Measurements from ENCODE around the gene BAIAP2.

The BAIAP2 gene

DNA sequence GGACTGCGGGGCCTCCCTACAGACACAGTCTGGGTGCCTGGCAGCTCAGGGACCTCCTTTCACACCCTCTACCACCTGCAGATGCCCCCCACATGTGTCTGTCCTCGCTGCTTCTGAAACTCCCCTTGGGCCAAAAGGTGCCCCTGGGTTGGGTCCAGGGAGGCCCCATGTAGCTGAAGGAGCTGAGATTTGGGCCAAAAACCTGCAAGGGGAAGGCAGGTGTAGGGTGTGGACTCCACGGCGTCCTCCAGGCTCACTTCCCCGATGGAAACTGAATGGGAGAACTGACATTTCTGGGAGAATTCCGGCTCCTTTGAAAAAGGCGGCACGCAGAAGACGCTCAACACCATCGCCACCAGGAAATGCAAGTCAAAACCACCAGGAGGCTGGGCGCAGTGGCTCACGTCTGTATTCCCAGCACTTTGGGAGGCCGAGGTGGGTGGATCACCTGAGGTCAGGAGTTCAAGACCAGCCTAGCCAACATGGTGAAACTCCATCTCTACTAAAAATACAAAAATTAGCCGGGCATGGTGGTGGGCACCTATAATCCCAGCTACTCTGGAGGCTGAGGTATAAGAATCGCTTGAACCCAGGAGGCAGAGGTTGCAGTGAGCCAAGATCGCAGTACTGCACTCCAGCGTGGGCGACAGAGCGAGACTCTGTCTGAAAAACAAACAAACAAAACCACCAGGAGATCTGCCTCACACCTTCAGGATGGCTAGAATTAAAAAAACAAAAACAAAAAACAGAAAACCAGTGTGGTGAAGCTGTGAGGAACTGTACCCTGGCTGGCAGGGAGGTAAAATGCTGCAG lies 13.2 kb upstream of the BAIAP2 start:
- Histone ChIP-seq H3K9me3 (ENCODE audit: control insufficient read depth in 5 of 5, low read length in 5 of 5) (no peaks in the 10 kb centered on the region), H3K27ac (ENCODE audit: low read depth, low read length) (no peak overlapping the region), H3K4me3 (ENCODE audit: low read depth in 1 of 5, low read length in 5 of 5) (no peak overlapping the region), H3K27me3 (ENCODE audit: control insufficient read depth in 5 of 5, insufficient read depth in 4 of 5, low read length in 5 of 5) (peaks cover 0 to 11% (median 8%) of the 10 kb centered on the region in 5 donors), H3K36me3 (ENCODE audit: control insufficient read depth in 5 of 5, insufficient read depth in 5 of 5, low read length in 5 of 5) (no peaks in the 10 kb centered on the region), H3K9ac (ENCODE audit: low read length in 5 of 5) (no peak overlapping the region), H3K4me1 (ENCODE audit: control insufficient read depth in 5 of 5, insufficient read depth in 5 of 5, low read length in 5 of 5) (peaks cover 2 to 51% (median 38%) of the 10 kb centered on the region in 5 donors)

DNA sequence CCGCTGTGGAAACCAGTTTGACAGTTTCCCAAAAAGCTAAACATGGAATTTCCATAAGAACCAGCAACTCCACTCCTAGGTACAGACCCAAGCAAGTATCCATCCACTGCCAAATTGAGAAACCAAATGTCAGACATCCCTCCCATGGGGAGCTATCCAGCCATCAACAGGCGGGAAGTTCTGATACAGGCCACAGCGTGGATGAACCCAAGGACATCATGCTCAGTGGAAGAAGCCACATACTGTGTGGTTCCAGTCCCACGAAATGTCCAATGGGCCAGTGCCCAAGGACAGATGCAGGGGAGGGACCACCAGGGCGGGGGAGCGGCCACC lies 12.6 kb upstream of the BAIAP2 start:
- Histone ChIP-seq H3K4me3 (ENCODE audit: low read depth in 1 of 5, low read length in 5 of 5) (no peak overlapping the region), H3K27me3 (ENCODE audit: control insufficient read depth in 5 of 5, insufficient read depth in 4 of 5, low read length in 5 of 5) (peaks cover 0 to 14% (median 8%) of the 10 kb centered on the region in 5 donors), H3K9me3 (ENCODE audit: control insufficient read depth in 5 of 5, low read length in 5 of 5) (no peaks in the 10 kb centered on the region), H3K36me3 (ENCODE audit: control insufficient read depth in 5 of 5, insufficient read depth in 5 of 5, low read length in 5 of 5) (no peaks in the 10 kb centered on the region), H3K4me1 (ENCODE audit: control insufficient read depth in 5 of 5, insufficient read depth in 5 of 5, low read length in 5 of 5) (peaks cover 2 to 54% (median 40%) of the 10 kb centered on the region in 5 donors), H3K9ac (ENCODE audit: low read length in 5 of 5) (no peak overlapping the region), H3K27ac (ENCODE audit: low read depth, low read length) (no peak overlapping the region)

DNA sequence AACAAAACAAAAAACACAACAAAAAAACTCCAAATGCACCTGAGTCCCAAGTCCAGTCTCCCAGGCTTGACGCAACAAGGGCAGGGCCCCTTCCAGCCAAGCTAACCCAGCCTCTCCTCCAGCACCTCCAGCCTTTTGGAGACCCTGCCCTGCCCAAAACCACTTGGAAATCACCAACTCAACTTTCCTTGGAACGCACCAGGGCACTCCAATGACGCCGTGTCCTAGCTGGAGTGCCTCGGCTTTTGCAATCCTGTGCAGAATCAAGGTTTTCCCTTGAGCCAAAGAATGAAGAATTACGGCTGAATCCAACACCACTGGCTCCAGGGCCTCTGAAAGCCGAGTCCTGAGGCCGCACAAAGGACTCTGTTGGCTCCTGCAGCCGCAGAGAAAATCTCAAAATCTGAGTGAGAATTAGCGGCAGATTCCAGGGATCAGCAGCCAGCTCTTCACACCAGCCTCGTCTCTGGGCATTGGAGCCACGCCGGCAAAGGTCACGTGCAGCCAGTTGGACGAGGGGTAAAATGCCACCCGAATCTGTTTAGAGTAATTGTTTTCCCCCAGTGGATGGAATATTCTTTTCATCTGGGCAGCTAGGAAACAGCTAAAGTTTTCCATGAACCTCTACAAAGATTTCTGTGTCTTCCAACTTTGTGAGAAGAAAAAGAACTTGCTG lies 9.7 kb upstream of the BAIAP2 start:
- H3K4me3 ChIP-seq (ENCODE audit: low read depth in 1 of 5, low read length in 5 of 5), result no peak overlapping the region
- H3K36me3 ChIP-seq (ENCODE audit: control insufficient read depth in 5 of 5, insufficient read depth in 5 of 5, low read length in 5 of 5), result no peaks in the 10 kb centered on the region
- peaks cover 0 to 42% (median 30%) of the 10 kb centered on the region in 5 donors for H3K4me1 ChIP-seq (ENCODE audit: control insufficient read depth in 5 of 5, insufficient read depth in 5 of 5, low read length in 5 of 5)
- no peak overlapping the region for H3K27ac ChIP-seq (ENCODE audit: low read depth, low read length)
- no peaks in the 10 kb centered on the region for H3K9me3 ChIP-seq (ENCODE audit: control insufficient read depth in 5 of 5, low read length in 5 of 5)
- peaks cover 14 to 31% (median 25%) of the 10 kb centered on the region in 5 donors for H3K27me3 ChIP-seq (ENCODE audit: control insufficient read depth in 5 of 5, insufficient read depth in 4 of 5, low read length in 5 of 5)
- no peak overlapping the region for H3K9ac ChIP-seq (ENCODE audit: low read length in 5 of 5)

DNA sequence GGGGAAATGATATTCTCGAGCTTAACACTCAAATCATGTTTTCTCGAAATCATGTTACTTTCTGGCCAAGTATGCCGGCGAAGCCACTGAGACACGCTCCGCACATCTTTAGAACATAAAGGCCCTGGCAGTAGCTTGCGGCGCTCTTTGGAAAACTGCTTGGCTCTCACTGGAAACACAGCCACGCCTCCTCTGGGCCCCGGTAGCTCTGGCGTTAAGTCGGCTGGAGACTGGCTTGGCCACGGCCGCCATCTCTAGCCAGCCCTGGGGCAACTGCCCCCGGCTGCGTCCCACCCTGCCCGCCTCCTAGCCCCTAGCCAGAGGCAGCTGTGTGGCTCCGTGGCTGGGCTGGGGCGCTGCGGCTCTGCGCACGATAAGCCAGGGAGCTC lies 9.2 kb upstream of the BAIAP2 start:
- H3K9ac ChIP-seq (ENCODE audit: low read length in 5 of 5), result no peak overlapping the region
- H3K36me3 ChIP-seq (ENCODE audit: control insufficient read depth in 5 of 5, insufficient read depth in 5 of 5, low read length in 5 of 5), result no peaks in the 10 kb centered on the region
- peak overlapping the region in 2 of 5 donors; percentile 8 to 44 for H3K4me3 ChIP-seq (ENCODE audit: low read depth in 1 of 5, low read length in 5 of 5)
- peaks cover 14 to 31% (median 24%) of the 10 kb centered on the region in 5 donors for H3K27me3 ChIP-seq (ENCODE audit: control insufficient read depth in 5 of 5, insufficient read depth in 4 of 5, low read length in 5 of 5)
- no peak overlapping the region for H3K27ac ChIP-seq (ENCODE audit: low read depth, low read length)
- peaks cover 0 to 39% (median 29%) of the 10 kb centered on the region in 5 donors for H3K4me1 ChIP-seq (ENCODE audit: control insufficient read depth in 5 of 5, insufficient read depth in 5 of 5, low read length in 5 of 5)
- no peaks in the 10 kb centered on the region for H3K9me3 ChIP-seq (ENCODE audit: control insufficient read depth in 5 of 5, low read length in 5 of 5)

DNA sequence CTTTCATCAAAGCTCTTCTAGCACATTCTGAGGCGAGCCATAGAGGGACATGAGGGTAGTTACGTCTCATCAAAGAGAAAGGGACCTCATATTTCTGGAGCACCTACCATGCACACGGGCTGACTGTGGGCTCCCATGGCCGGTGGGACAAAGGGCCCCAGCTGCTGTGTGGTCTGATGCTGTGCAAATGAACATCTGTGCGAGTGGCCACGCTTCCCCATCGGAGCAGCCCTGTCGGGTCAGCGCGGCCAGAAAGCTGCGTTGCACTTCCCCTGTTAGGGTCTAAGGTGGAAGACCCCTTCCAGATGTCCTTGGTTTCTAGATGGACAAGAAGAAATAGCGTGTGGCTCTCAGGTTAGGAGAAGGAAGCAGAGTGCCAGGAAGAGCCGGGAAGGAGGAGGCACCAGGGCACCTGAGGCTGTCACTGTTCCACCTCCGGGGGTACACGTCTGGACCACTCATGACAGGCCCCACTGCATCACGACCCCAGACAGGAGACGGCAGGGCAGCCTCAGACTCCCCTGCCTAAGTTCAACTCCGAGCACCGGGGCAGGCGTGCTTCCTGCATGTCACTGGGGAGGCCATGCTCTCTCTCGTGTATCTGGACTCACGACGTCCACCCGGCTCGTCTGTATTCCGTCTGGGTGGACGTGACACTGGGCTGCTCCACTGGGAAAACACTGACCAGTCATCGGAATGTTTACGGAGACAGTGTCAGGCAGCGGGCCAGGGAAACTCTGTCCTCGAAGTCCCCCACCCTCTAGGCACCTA lies 8.5 kb upstream of the BAIAP2 start:
- Histone ChIP-seq H3K4me1 (ENCODE audit: control insufficient read depth in 5 of 5, insufficient read depth in 5 of 5, low read length in 5 of 5) (peaks cover 0 to 36% (median 22%) of the 10 kb centered on the region in 5 donors), H3K9me3 (ENCODE audit: control insufficient read depth in 5 of 5, low read length in 5 of 5) (no peaks in the 10 kb centered on the region), H3K9ac (ENCODE audit: low read length in 5 of 5) (no peak overlapping the region), H3K4me3 (ENCODE audit: low read depth in 1 of 5, low read length in 5 of 5) (peak overlapping the region in 2 of 5 donors; percentile 8 to 44), H3K27me3 (ENCODE audit: control insufficient read depth in 5 of 5, insufficient read depth in 4 of 5, low read length in 5 of 5) (peaks cover 14 to 31% (median 19%) of the 10 kb centered on the region in 5 donors), H3K27ac (ENCODE audit: low read depth, low read length) (no peak overlapping the region), H3K36me3 (ENCODE audit: control insufficient read depth in 5 of 5, insufficient read depth in 5 of 5, low read length in 5 of 5) (no peaks in the 10 kb centered on the region)

DNA sequence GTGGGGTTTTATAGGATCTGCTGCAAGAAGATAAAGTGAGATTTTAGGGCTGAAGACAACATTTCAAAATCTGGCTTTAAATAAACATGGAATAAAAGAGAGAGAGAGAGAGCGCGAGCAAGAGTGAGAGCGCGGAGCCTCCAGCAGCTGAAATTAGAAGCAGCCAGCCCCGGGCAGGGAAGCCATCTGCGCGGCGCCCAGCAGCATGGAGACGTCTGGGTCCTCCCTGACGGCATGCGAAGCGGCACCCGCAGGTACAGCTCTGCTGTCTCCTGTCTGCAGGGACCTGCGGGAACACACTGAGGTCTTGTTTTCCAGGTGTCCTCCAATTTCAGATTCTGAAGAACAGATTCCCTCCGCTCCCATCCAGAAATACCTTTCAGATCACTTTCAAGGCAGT lies 7.9 kb upstream of the BAIAP2 start:
- no peaks in the 10 kb centered on the region for H3K36me3 ChIP-seq (ENCODE audit: control insufficient read depth in 5 of 5, insufficient read depth in 5 of 5, low read length in 5 of 5)
- peaks cover 14 to 31% (median 19%) of the 10 kb centered on the region in 5 donors for H3K27me3 ChIP-seq (ENCODE audit: control insufficient read depth in 5 of 5, insufficient read depth in 4 of 5, low read length in 5 of 5)
- H3K27ac ChIP-seq (ENCODE audit: low read depth, low read length), result no peak overlapping the region
- H3K9ac ChIP-seq (ENCODE audit: low read length in 5 of 5), result no peak overlapping the region
- H3K4me3 ChIP-seq (ENCODE audit: low read depth in 1 of 5, low read length in 5 of 5), result no peak overlapping the region
- H3K4me1 ChIP-seq (ENCODE audit: control insufficient read depth in 5 of 5, insufficient read depth in 5 of 5, low read length in 5 of 5), result peaks cover 0 to 41% (median 25%) of the 10 kb centered on the region in 5 donors
- H3K9me3 ChIP-seq (ENCODE audit: control insufficient read depth in 5 of 5, low read length in 5 of 5), result no peaks in the 10 kb centered on the region

DNA sequence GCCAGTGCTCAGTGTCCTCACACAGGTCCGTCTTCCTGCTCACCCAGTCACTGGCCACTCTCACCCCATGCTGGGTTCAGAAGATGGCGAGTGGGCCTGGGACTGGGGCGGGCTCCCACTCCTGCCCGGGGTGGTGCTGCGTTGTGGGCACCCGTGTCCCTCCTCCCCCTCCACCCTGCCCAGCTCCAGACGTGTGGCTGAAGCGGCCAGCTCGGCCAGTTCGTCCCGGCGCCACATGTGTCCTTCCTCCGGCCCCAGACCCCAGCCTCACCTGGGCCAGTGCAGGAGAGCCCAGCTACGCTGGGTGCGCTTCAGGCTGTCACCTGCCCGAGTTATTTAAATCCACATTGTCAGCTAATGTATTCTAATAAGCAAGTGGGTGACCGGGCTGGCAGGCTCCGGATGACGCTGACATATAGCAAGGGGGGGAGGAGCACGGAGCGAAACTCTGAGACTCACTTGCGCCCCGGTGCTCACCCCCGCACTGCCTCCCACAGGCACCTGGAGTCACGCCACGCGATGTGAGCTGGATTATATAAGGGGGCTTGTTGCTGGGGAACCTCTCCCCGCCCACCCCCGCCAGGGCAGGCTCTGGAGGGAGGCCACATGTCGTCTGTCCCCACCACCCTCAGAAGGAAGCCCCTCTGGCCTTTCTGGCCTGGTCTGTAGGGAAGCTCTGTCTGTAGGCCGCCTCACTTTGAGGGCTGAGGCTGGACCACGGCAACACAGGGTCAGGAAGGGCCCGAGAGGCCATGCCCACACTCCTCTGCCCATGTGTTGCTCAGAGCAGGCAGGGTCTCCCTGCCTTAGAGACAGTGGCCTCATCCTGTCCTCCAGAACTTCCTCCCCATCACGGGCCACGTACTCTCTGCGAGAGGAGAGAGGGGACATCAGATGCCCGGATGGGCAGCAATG lies 7.1 kb upstream of the BAIAP2 start:
- no peak overlapping the region for H3K4me3 ChIP-seq (ENCODE audit: low read depth in 1 of 5, low read length in 5 of 5)

DNA sequence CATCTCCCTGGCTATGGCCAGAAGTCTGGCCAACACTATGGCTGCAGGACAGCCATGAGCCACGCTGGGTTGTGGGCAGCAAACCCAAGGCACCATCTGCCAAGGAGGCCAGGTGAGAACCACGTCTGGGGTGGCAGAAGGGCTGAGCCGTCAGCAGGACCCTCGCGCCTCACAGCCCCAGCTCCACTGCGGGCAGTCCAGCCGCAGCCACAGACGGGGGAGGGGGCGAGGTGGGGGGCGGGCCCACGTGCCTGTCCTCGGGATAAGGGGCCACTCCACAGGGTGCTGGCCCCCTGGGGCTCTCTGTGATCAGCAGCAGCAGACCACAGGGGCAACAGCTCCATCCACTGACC lies 6.5 kb upstream of the BAIAP2 start:
- H3K4me1 ChIP-seq (ENCODE audit: control insufficient read depth in 5 of 5, insufficient read depth in 5 of 5, low read length in 5 of 5), result peaks cover 0 to 53% (median 38%) of the 10 kb centered on the region in 5 donors
- no peak overlapping the region for H3K9ac ChIP-seq (ENCODE audit: low read length in 5 of 5)

More for the DNA sequence above, 7.1 kb upstream of the BAIAP2 start:
- no peaks in the 10 kb centered on the region for H3K9me3 ChIP-seq (ENCODE audit: control insufficient read depth in 5 of 5, low read length in 5 of 5)
- no peak overlapping the region for H3K27ac ChIP-seq (ENCODE audit: low read depth, low read length)
- no peaks in the 10 kb centered on the region for H3K36me3 ChIP-seq (ENCODE audit: control insufficient read depth in 5 of 5, insufficient read depth in 5 of 5, low read length in 5 of 5)
- H3K27me3 ChIP-seq (ENCODE audit: control insufficient read depth in 5 of 5, insufficient read depth in 4 of 5, low read length in 5 of 5), result peaks cover 14 to 33% (median 19%) of the 10 kb centered on the region in 5 donors
- no peak overlapping the region for H3K9ac ChIP-seq (ENCODE audit: low read length in 5 of 5)
- H3K4me1 ChIP-seq (ENCODE audit: control insufficient read depth in 5 of 5, insufficient read depth in 5 of 5, low read length in 5 of 5), result peaks cover 0 to 49% (median 32%) of the 10 kb centered on the region in 5 donors

DNA sequence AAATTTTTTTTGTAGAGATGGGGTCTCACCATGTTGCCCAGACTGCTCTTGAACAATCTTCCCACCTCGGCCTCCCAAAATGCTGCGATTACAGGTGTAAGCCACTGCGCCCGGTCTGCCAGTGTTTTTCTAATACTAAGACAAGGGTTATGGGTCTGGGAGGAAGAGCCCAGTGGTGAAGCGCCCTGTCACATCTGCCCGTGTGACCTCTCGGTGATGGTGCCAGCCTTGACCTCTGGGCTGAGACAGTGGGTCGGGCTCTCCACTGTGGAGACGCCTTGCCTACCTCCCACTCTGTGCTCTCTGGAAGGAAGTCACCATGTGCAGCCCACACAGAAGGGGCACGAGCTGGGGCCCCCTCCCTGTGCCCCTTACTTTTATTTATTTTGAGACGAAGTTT lies 5.1 kb upstream of the BAIAP2 start:
- H3K27me3 ChIP-seq (ENCODE audit: control insufficient read depth in 5 of 5, insufficient read depth in 4 of 5, low read length in 5 of 5), result peaks cover 14 to 30% (median 17%) of the 10 kb centered on the region in 5 donors
- no peak overlapping the region for H3K9ac ChIP-seq (ENCODE audit: low read length in 5 of 5)
- no peak overlapping the region for H3K4me3 ChIP-seq (ENCODE audit: low read depth in 1 of 5, low read length in 5 of 5)
- H3K27ac ChIP-seq (ENCODE audit: low read depth, low read length), result no peak overlapping the region
- no peaks in the 10 kb centered on the region for H3K9me3 ChIP-seq (ENCODE audit: control insufficient read depth in 5 of 5, low read length in 5 of 5)
- no peaks in the 10 kb centered on the region for H3K36me3 ChIP-seq (ENCODE audit: control insufficient read depth in 5 of 5, insufficient read depth in 5 of 5, low read length in 5 of 5)
- H3K4me1 ChIP-seq (ENCODE audit: control insufficient read depth in 5 of 5, insufficient read depth in 5 of 5, low read length in 5 of 5), result peaks cover 2 to 56% (median 44%) of the 10 kb centered on the region in 5 donors

More for the DNA sequence above, 6.5 kb upstream of the BAIAP2 start:
- H3K27me3 ChIP-seq (ENCODE audit: control insufficient read depth in 5 of 5, insufficient read depth in 4 of 5, low read length in 5 of 5), result peaks cover 14 to 34% (median 19%) of the 10 kb centered on the region in 5 donors
- no peak overlapping the region for H3K4me3 ChIP-seq (ENCODE audit: low read depth in 1 of 5, low read length in 5 of 5)
- H3K36me3 ChIP-seq (ENCODE audit: control insufficient read depth in 5 of 5, insufficient read depth in 5 of 5, low read length in 5 of 5), result no peaks in the 10 kb centered on the region
- H3K9me3 ChIP-seq (ENCODE audit: control insufficient read depth in 5 of 5, low read length in 5 of 5), result no peaks in the 10 kb centered on the region
- H3K27ac ChIP-seq (ENCODE audit: low read depth, low read length), result no peak overlapping the region
